ENCODE data around the gene ATOSA.

Gene ATOSA

DNA sequence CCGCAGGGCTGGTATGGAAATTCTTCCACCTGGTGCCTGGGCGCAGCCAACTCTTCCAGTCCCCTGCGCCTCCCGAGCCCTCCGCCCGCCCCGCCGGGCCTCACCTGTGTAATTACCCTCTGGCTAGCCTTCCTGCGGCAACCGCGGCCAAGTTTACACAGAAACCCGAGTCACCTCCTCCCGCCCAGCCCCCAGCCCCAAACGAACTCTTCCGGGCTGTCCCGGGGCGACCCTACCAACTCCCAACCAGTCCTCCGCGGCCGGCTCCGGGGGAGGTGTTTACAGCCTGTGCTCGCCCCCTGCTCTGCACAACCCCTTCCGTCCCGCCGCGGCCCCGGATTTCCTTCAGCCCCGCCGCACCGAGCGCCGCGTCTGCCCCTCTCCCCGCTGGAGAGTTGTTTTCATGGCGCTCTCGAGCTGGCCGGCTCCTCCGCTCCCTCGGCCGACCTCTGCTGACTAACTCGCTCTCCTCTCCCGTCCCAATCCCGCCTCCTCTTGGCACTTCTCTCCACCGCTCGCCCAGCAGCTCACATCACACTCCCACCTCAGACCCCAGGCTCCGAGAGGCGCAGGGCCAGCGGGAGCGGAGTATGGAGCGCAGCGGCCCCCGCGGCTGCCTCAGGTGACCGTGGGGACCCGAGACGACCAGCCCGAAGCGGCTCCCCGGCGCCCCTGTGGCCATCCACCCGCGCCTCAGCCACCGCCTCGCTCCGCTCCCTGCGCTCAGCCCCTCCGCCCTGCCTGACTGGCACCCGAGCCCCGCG lies 538 bp downstream of the ATOSA start:
- no peak for TF ChIP-seq CTCF (IDR thresholded peaks at IDR 0.05; ENCODE audit: control insufficient read depth, extremely low read depth, insufficient read depth)
- peak overlapping the region; percentile 62 for H3K4me3 ChIP-seq (ENCODE audit: low read depth, low read length)
- peak; percentile 85 for DNase-seq (ENCODE audit: low read depth)

DNA sequence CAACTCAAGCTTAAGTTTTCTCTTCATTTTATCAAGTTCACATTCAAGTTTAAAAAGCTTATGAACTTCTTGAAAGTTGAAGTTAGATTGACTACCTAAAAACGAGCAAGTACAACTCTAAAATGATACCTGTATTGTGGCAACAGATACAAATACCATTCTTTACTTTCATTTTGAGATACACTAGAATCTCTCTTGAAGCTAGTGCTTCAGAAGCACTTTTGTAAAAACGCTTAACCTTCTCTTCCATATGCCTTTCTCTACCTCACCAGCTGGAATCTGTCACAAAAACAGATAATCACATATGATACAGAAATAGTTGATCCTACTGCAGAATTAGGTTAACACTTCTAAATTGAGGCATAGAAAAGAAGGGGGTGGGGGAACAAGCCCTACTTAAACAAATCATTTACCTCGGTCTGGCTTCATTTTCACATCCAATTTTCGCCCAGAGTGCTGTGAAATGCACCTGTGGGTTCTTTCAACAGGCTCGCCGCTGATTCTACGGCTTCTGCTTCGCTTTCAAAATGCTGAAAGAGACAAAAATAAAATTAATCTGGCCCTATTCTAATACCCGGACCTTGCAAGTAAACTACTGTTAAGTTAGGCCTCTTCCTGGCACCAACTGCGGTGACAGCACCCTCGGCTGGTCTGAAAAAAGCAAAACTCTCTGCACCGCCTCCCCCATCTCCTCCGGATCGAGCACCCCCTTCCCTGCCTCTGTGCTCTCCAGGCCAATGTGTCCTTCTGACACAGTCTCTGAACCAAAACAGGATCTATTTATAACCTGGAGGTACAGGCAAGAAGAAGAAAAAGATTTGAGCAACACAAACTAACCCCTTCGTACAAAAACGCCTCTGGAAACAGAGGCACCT lies 1.4 kb downstream of the ATOSA start:
- H3K4me3 ChIP-seq (ENCODE audit: low read depth, low read length), result peak overlapping the region; percentile 62
- no peak for DNase-seq (ENCODE audit: low read depth)
- peak; percentile 33 for TF ChIP-seq CTCF (IDR thresholded peaks at IDR 0.05; ENCODE audit: control insufficient read depth, extremely low read depth, insufficient read depth)

- no peak for TF ChIP-seq CTCF (IDR thresholded peaks at IDR 0.05; ENCODE audit: control insufficient read depth, extremely low read depth, insufficient read depth)
- DNase-seq (ENCODE audit: low read depth), result no peak
- H3K4me3 ChIP-seq (ENCODE audit: low read depth, low read length), result no peak overlapping the region
Measured at GRCh38 chr15:52674831-52675230, 4.4 kb downstream of the ATOSA start.

DNA sequence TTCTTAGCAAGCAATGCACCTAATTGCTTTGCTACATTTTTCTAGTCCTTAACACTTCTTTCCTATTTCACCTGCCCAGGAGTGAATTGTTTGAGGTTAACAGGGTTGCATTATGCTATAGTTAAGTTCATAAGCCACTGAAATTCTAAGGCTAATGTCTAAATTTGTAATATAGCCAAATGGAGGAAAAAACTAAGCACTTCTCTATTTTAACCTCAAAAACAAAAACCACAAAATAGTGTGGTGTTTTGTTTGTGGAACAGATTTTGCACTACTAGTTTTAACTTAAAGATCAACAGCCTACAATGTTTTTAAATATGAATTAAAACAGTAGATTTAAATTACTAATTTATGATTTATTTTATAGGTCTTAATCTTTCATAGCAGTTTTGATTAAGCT lies 5.5 kb downstream of the ATOSA start:
- no peak for TF ChIP-seq CTCF (IDR thresholded peaks at IDR 0.05; ENCODE audit: control insufficient read depth, extremely low read depth, insufficient read depth)
- H3K4me3 ChIP-seq (ENCODE audit: low read depth, low read length), result no peak overlapping the region
- DNase-seq (ENCODE audit: low read depth), result no peak

DNA sequence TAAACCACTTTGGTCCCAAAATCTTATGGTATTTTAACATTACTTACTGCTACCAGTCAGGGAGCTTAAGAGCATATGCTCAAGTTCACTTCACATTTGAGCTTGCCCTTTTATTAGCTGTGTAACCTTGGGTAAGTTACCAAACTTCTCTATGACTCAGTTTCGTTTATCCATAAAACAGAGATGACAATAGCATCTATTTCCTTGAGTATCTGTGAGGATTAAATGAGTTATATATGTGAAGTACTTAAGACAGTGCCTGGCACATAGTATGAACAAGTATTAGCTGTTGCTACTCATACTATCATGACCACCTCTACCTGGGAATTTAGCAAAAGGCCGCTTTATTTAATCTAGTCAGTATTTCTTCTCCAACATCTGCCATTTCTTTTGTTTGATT lies 5.9 kb downstream of the ATOSA start:
- no peak for DNase-seq (ENCODE audit: low read depth)
- no peak overlapping the region for H3K4me3 ChIP-seq (ENCODE audit: low read depth, low read length)
- no peak for TF ChIP-seq CTCF (IDR thresholded peaks at IDR 0.05; ENCODE audit: control insufficient read depth, extremely low read depth, insufficient read depth)

DNA sequence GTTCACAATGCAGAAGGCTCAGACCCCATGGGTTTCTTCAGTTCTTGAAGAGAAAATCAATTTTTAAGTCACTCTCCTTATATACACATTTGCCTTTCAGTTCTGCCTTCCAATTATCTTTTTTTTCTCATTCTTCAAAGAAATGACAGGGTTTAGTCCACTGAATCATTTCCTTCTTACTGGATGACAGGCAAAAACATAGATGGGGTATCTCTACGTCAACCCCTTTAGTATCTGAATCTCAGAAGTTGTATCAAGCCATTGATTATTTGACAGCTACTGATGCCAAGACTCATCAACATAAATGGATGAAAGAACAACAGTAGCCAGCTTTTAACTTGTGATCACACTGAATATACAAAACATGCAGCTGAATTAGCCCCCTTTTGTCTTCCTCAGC lies 6.5 kb downstream of the ATOSA start:
- DNase-seq (ENCODE audit: low read depth), result no peak
- TF ChIP-seq CTCF (IDR thresholded peaks at IDR 0.05; ENCODE audit: control insufficient read depth, extremely low read depth, insufficient read depth), result no peak
- H3K4me3 ChIP-seq (ENCODE audit: low read depth, low read length), result no peak overlapping the region

All from LNCaP clone FGC (cell line).